ENCODE results near the gene ZCRB1. TPM values are rescaled to one million over a fixed set of nuclear protein-coding genes. Genes with fewer than 3 reads are reported as not detected.

Gene ZCRB1
- total RNA-seq (2012; rRNA removed) (28.1 and 33.1 TPM in 2 replicates), polyA plus RNA-seq (2012; rRNA removed) (19.7 and 29.2 TPM in 2 replicates), Bru-seq, nascent RNA (percentile 69 among the genes with signal in this experiment), BruChase-seq, experiment 1, labeled RNA remaining after a 6-hour chase (percentile 69 among the genes with signal in this experiment), BruChase-seq, experiment 2, labeled RNA remaining after a 2-hour chase (percentile 58 among the genes with signal in this experiment)
- 11.2 and 12.5 TPM in 2 replicates for polyA plus RNA-seq (2012; cell fraction: cytosol; rRNA removed)
- 5.1 and 14.3 TPM in 2 replicates for polyA plus RNA-seq (2012; cell fraction: nucleus; rRNA removed; ENCODE audit: low replicate concordance)
- long read RNA-seq, transcript ZCRB1-201 (8 exons, 1,827 nt), result major isoform, 24 of 54 reads
- long read RNA-seq, partial matches to known transcripts, result 30 of 54 reads
- long read RNA-seq, other reads (novel, unspliced or antisense), result 0 of 54 reads

GRCh38 chr12:42325653-42326474 is at the start of gene ZCRB1, which contains the start of gene PPHLN1:
Gene ZCRB1, minus strand, starts transcription at chr12:42326094. Its CDS starts 1,992 bp downstream, at chr12:42324102.
Gene PPHLN1, plus strand, starts transcription at chr12:42326167. Its CDS starts 9,736 bp downstream, at chr12:42335903.
- H4K8ac ChIP-seq (ENCODE audit: low read depth in 2 of 2, low read length in 2 of 2), result peak within 1 kb of the TSS; percentile 92 to 99
- POLR2A ChIA-PET (ENCODE audit: unreplicated experiment), result no interaction called here
- intact Hi-C loops (cut with micrococcal nuclease), result loop anchor here (2.0 kb wide), 2 partner anchors 87 to 957 kb away; partner anchors contain the start of gene YAF2
- dilution Hi-C loops (cut with HindIII; ENCODE audit: low sequenced_read_pairs, unreplicated experiment), result no loop called here
- peak within 1 kb of the TSS; percentile 92 for H2AFZ ChIP-seq (replicated peaks; ENCODE audit: low read length, poor library complexity)
- peaks cover 3% of the 10 kb centered on the region; the same call in 1 of the 2 replicates for H3K36me3 ChIP-seq (ENCODE audit: control insufficient read depth, insufficient read depth, low read length)
- BruUV-seq (replicated peaks), result TSS peak; percentile 64
- H2BK5ac ChIP-seq (ENCODE audit: low read depth, low read length, poor library complexity, severe bottlenecking), result peak within 1 kb of the TSS; percentile 59
- TF ChIP-seq RCOR1 (IDR thresholded peaks at IDR 0.05; ENCODE audit: insufficient replicate concordance, low read length) (no peak), ELK1 (IDR thresholded peaks at IDR 0.05; ENCODE audit: borderline replicate concordance, low read depth, low read length) (no peak), CEBPB (IDR thresholded peaks at IDR 0.05; ENCODE audit: low read depth, low read length) (no peak), MXI1 (IDR thresholded peaks at IDR 0.05; ENCODE audit: borderline replicate concordance, low read depth, low read length) (peak; percentile 26; the same call in 1 of the 2 replicates), RAD21 (IDR thresholded peaks at IDR 0.05; ENCODE audit: low read length) (no peak), FOS (IDR thresholded peaks at IDR 0.05; ENCODE audit: low read depth, low read length) (no peak), POLR2A (IDR thresholded peaks at IDR 0.05; ENCODE audit: low read depth, low read length) (peak; percentile 85)
- ATAC-seq (ENCODE audit: low read depth) (peak; percentile 97), DNase-seq (peak; percentile 71)
- WGBS, 2 experiments (ENCODE audit: extremely low coverage in 2 of 2, insufficient read length in 1 of 2), result 1% methylated on average over 25 of the region's 55 CpGs; no CpG with 5 or more reads in 1 of the 2 experiments
- in situ Hi-C loops (cut with MboI; ENCODE audit: low sequenced_read_pairs), result loop anchor here (5.0 to 25.0 kb wide), 3 partner anchors 91 to 961 kb away; partner anchors contain the start of gene YAF2
- no peaks in the 10 kb centered on the region for H3K27me3 ChIP-seq (ENCODE audit: control insufficient read depth, insufficient read depth, low read length)
- peak within 1 kb of the TSS; percentile 83 for H4K91ac ChIP-seq (ENCODE audit: insufficient read depth, low read depth, low read length)
- peaks cover 8% of the 10 kb centered on the region; the same call in 1 of the 2 replicates for H4K20me1 ChIP-seq (ENCODE audit: insufficient read depth, low read length)
- peak within 1 kb of the TSS; percentile 86 for H3K23ac ChIP-seq (ENCODE audit: low read depth, low read length)
- peak within 1 kb of the TSS; percentile 81 for H3K18ac ChIP-seq (ENCODE audit: low read depth, low read length)
- no peaks in the 10 kb centered on the region for H3K9me3 ChIP-seq (ENCODE audit: control insufficient read depth, insufficient read depth, low read length)
- no peak within 1 kb of the TSS for H2BK15ac ChIP-seq (ENCODE audit: low read depth, low read length)
- peak within 1 kb of the TSS; percentile 94 for H4K5ac ChIP-seq (ENCODE audit: low read depth, low read length)
- H3K4ac ChIP-seq (ENCODE audit: low read depth, low read length), result peak within 1 kb of the TSS; percentile 93
- H3K79me1 ChIP-seq (ENCODE audit: low read depth in 1 of 2, low read length in 2 of 2), result peaks cover 16 to 36% of the 10 kb centered on the region in 2 experiments; a peak in 3 of 4 replicates
- H2BK20ac ChIP-seq (ENCODE audit: low read depth, low read length), result no peak within 1 kb of the TSS
- H3K9me1 ChIP-seq (ENCODE audit: insufficient read depth, low read length), result peaks cover 6% of the 10 kb centered on the region; the same call in 1 of the 2 replicates
- peak within 1 kb of the TSS; percentile 77 for H3K56ac ChIP-seq (ENCODE audit: extremely low read depth, insufficient read depth, low read length)
- peak within 1 kb of the TSS; percentile 97 for H3K4me3 ChIP-seq (ENCODE audit: insufficient read depth, low read depth, low read length)
- H2AK5ac ChIP-seq (ENCODE audit: low read depth, low read length), result no peak within 1 kb of the TSS; the same call in 1 of the 2 replicates
- H2BK120ac ChIP-seq (ENCODE audit: low read depth, low read length), result peak within 1 kb of the TSS; percentile 9; the same call in 1 of the 2 replicates
- peak within 1 kb of the TSS; percentile 85 for H3K27ac ChIP-seq (ENCODE audit: insufficient read depth, low read length)
- H2AK9ac ChIP-seq (replicated peaks; ENCODE audit: low read depth, low read length, poor library complexity), result peak within 1 kb of the TSS; percentile 71
- peak within 1 kb of the TSS; percentile 89 for H3K14ac ChIP-seq (replicated peaks; ENCODE audit: low read depth, low read length)
- H3K4me1 ChIP-seq (ENCODE audit: control insufficient read depth, insufficient read depth, low read length), result peaks cover 2% of the 10 kb centered on the region; the same call in 1 of the 2 replicates
- H3K4me2 ChIP-seq (ENCODE audit: low read depth, low read length), result peak within 1 kb of the TSS; percentile 98
- H3K9ac ChIP-seq (ENCODE audit: low read depth, low read length), result peak within 1 kb of the TSS; percentile 97
- CTCF ChIA-PET, result no interaction called here

Data from IMR-90 (cell line).